HEK293T (cell line): ENCODE results near the gene RNF10.

Source experiments
- CTCF ChIA-PET: fragments of 350-600 bp; formaldehyde crosslinking; extraction: SDS; loops from one replicate; lab custom pipeline; 2021; ENCODE audit warnings: antibody characterized with exemption, inconsistent platforms; lab: Yijun Ruan, JAX
- POLR2A ChIA-PET: fragments of 350-600 bp; formaldehyde crosslinking; extraction: SDS; loops from one replicate; lab custom pipeline; 2020; ENCODE audit warnings: antibody characterized with exemption, inconsistent platforms; lab: Yijun Ruan, JAX
- DNase-seq: peaks from one replicate; pipeline ENCODE4 v3.0.0; 2012; ENCODE audit warnings: mixed read lengths; ENCODE audit errors: extremely low spot score
- ARNT ChIP-seq: fragments of 450-650 bp; IDR thresholded peaks from 2 replicates; pipeline ENCODE4 v1.6.1; 2017; ENCODE audit warnings: mild to moderate bottlenecking
- BHLHE40 ChIP-seq: fragments of 450-650 bp; IDR thresholded peaks from 2 replicates; pipeline ENCODE4 v1.6.1; 2016; ENCODE audit warnings: mild to moderate bottlenecking, moderate library complexity, borderline replicate concordance
- CTBP1 ChIP-seq: fragments of 450-650 bp; IDR thresholded peaks from 2 replicates; pipeline ENCODE4 v1.6.1; 2016; ENCODE audit warnings: borderline replicate concordance
- ELF4 ChIP-seq: fragments of 450-650 bp; IDR thresholded peaks from 2 replicates; pipeline ENCODE4 v1.6.1; 2017; ENCODE audit warnings: antibody characterized with exemption
- FOXA1 ChIP-seq: fragments of 450-650 bp; IDR thresholded peaks from 2 replicates; pipeline ENCODE4 v1.6.1; 2016; ENCODE audit warnings: mild to moderate bottlenecking
- FOXK2 ChIP-seq: fragments of 450-650 bp; IDR thresholded peaks from 2 replicates; pipeline ENCODE4 v1.6.1; 2016; ENCODE audit warnings: mild to moderate bottlenecking
- FOXM1 ChIP-seq: fragments of 450-650 bp; IDR thresholded peaks from 2 replicates; pipeline ENCODE4 v1.6.1; 2017; ENCODE audit warnings: mild to moderate bottlenecking, borderline replicate concordance
- HDGF ChIP-seq: fragments of 450-650 bp; IDR thresholded peaks from 2 replicates; pipeline ENCODE4 v1.6.1; 2017; ENCODE audit warnings: antibody characterized with exemption, borderline replicate concordance
- L3MBTL2 ChIP-seq: fragments of 450-650 bp; conservative IDR thresholded peaks from 2 replicates; pipeline ENCODE4 v1.6.1; 2016; ENCODE audit warnings: mild to moderate bottlenecking
- LEF1 ChIP-seq: fragments of 450-650 bp; IDR thresholded peaks from 2 replicates; pipeline ENCODE4 v1.6.1; 2017; ENCODE audit warnings: mild to moderate bottlenecking, borderline replicate concordance
- NFRKB ChIP-seq: fragments of 450-650 bp; IDR thresholded peaks from 2 replicates; pipeline ENCODE4 v1.6.1; 2016; ENCODE audit warnings: mild to moderate bottlenecking, moderate library complexity
- SP1 ChIP-seq: fragments of 450-650 bp; IDR thresholded peaks from 2 replicates; pipeline ENCODE4 v1.6.1; 2017
- SUZ12 ChIP-seq: fragments of 450-650 bp; IDR thresholded peaks from 2 replicates; pipeline ENCODE4 v1.6.1; 2016; ENCODE audit warnings: mild to moderate bottlenecking
- TARDBP ChIP-seq: fragments of 450-650 bp; IDR thresholded peaks from 2 replicates; pipeline ENCODE4 v1.6.1; 2016
- ZNF384 ChIP-seq: fragments of 450-650 bp; IDR thresholded peaks from 2 replicates; pipeline ENCODE4 v1.6.1; 2016
- TF ChIP-seq, protein P1 (sequence below): fragments of 450-650 bp; IDR thresholded peaks from 2 replicates; pipeline ENCODE4 v1.6.1; 2016

Gene RNF10

GRCh38 chr12:120618954-120619615, 84.9 kb downstream of the RNF10 start:
- DNase-seq = no peak
- CTCF ChIA-PET = interaction anchor here (0.6 to 0.8 kb wide), 3 partner anchors 28 to 418 kb away, joined by 3 read pairs; partner anchors contain the start of gene RPLP0
- TF ChIP-seq NFRKB = no peak
- no peak for TF ChIP-seq CTBP1
- TF ChIP-seq TARDBP = no peak
- no peak for TF ChIP-seq SP1
- no peak for TF ChIP-seq LEF1
- TF ChIP-seq, protein P1, sequence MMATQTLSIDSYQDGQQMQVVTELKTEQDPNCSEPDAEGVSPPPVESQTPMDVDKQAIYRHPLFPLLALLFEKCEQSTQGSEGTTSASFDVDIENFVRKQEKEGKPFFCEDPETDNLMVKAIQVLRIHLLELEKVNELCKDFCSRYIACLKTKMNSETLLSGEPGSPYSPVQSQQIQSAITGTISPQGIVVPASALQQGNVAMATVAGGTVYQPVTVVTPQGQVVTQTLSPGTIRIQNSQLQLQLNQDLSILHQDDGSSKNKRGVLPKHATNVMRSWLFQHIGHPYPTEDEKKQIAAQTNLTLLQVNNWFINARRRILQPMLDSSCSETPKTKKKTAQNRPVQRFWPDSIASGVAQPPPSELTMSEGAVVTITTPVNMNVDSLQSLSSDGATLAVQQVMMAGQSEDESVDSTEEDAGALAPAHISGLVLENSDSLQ = no peak
- no peak for TF ChIP-seq FOXK2
- TF ChIP-seq ARNT = no peak
- no peak for TF ChIP-seq BHLHE40
- TF ChIP-seq FOXM1 = no peak
- TF ChIP-seq HDGF = no peak
- TF ChIP-seq SUZ12 = no peak
- no peak for TF ChIP-seq FOXA1
- TF ChIP-seq ZNF384 = no peak
- TF ChIP-seq L3MBTL2 = no peak
- no peak for TF ChIP-seq ELF4
- POLR2A ChIA-PET = no interaction called here

GRCh38 chr12:120620624-120621023, 86.5 kb downstream of the RNF10 start:
- DNase-seq = no peak

GRCh38 chr12:120625557-120626419, 91.6 kb downstream of the RNF10 start:
- ChIA-PET POLR2A (no interaction called here), CTCF (no interaction called here)
- TF ChIP-seq CTBP1 = no peak
- TF ChIP-seq HDGF = no peak
- TF ChIP-seq LEF1 = no peak
- TF ChIP-seq NFRKB = no peak
- no peak for TF ChIP-seq FOXM1
- TF ChIP-seq FOXK2 = no peak
- TF ChIP-seq, protein P1 = no peak
- TF ChIP-seq FOXA1 = no peak
- no peak for TF ChIP-seq ARNT
- TF ChIP-seq ELF4 = no peak
- TF ChIP-seq SUZ12 = no peak
- TF ChIP-seq TARDBP = no peak
- TF ChIP-seq ZNF384 = no peak
- no peak for TF ChIP-seq L3MBTL2
- no peak for TF ChIP-seq SP1
- TF ChIP-seq BHLHE40 = no peak

More at GRCh38 chr12:120620624-120621023, 86.5 kb downstream of the RNF10 start:
- POLR2A ChIA-PET = no interaction called here
- CTCF ChIA-PET = interaction anchor here (1.0 kb wide), 1 partner anchor 38 kb away, joined by 3 read pairs; no protein-coding TSS in a partner anchor
- TF ChIP-seq ELF4 = no peak
- no peak for TF ChIP-seq NFRKB
- TF ChIP-seq FOXK2 = no peak
- no peak for TF ChIP-seq SUZ12
- no peak for TF ChIP-seq ARNT
- TF ChIP-seq TARDBP = no peak
- TF ChIP-seq ZNF384 = no peak
- no peak for TF ChIP-seq CTBP1
- no peak for TF ChIP-seq BHLHE40
- TF ChIP-seq, protein P1 = no peak
- no peak for TF ChIP-seq FOXA1
- TF ChIP-seq L3MBTL2 = no peak
- TF ChIP-seq SP1 = no peak
- TF ChIP-seq FOXM1 = no peak
- TF ChIP-seq LEF1 = no peak

More at GRCh38 chr12:120625557-120626419, 91.6 kb downstream of the RNF10 start:
- peak; percentile 51 for DNase-seq
